Neural progenitor cell (in vitro differentiated cells): Measurements from ENCODE around the gene GPR179.

Experiments
- CTCF ChIP-seq: fragments of 200-600 bp; sonication (generic); IDR thresholded peaks from 2 replicates; pipeline ENCODE4 v1.5.1; 2017; ENCODE audit warnings: antibody characterized with exemption, mild to moderate bottlenecking
- EZH2 ChIP-seq: fragments of 200-600 bp; sonication (generic); IDR thresholded peaks from 2 replicates; pipeline ENCODE4 v1.6.1; 2017; ENCODE audit warnings: antibody characterized with exemption, mild to moderate bottlenecking, moderate library complexity

DNA sequence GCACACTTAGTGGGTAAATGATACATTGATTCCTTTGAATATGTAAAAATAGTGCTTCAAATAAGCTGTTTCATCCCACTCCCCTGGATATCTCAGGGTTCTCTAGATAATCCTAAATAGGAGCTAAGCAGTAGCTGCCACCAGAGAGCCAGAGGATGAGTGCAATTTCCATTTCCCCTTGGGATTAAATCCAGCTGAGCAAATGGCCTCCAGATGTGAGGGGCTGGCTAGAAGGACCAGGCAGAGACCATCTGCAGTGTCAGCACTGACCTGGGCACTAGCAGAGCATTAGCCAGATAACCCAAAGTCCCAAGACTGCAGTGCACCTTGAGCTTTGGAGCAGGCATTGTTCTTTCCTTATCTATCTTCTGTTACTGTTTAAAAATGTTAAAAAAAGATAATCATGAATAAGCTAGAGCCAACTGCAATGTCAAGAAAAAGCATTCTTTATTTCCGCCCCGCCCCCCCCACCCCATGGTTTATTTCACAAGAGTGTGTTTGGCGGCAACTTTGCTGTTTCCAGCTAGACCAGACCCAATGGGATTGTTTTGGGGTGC lies 19.5 kb downstream of the GPR179 start:
- TF ChIP-seq CTCF (no peak), EZH2 (no peak)
